GM18508 (cell line): ENCODE data around the gene PGAM2.

Experiments
- ATAC-seq: cut with Tn5 transposase; IDR thresholded peaks from one replicate; pipeline ENCODE4 v1.9.1; 2021; ENCODE audit warnings: moderate number of reproducible peaks; ENCODE audit not compliant: insufficient read depth, unreplicated experiment

Gene PGAM2

GRCh38 chr7:44086627-44087026 lies 21.3 kb upstream of the PGAM2 start:
- ATAC-seq: no peak

DNA sequence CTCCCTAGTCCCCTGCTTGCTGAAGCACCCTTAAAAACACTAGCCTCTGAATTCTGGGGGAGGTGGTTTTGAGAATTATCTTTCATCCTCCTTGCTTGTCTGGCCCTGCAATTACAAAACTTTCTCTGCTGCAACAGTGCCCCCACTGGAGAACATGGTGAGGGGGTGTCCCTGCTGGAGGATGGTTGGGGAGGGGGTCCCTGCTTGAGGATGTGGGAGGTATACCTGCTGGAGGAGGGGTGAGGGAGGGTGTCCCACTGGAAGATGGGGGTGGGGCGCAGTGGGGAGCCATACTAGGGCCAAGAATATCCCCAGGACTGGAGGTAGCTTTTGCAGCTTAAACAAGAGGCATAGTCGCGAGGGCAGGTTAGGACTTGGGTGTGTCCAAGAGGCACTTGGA lies 20.2 kb upstream of the PGAM2 start:
- no peak for ATAC-seq

DNA sequence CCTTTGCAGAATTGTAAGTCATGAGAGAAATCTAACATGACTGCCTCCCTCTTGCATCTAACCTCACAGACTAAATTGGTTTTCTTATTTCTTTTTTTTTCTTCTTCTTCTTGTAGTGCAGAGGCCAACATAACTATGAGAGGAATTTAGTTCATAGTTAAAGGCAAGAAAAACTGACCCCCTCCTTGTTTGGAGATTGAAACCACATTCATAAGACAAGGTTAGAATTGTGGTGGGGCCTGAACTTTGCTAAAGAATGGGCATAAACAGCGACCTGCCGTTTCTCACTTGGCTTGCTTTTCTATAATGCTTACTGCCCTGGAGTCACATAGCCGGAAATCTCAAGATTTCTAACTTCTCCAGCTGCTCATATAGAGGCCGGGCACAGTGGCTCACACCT lies 19.3 kb upstream of the PGAM2 start:
- no peak for ATAC-seq

DNA sequence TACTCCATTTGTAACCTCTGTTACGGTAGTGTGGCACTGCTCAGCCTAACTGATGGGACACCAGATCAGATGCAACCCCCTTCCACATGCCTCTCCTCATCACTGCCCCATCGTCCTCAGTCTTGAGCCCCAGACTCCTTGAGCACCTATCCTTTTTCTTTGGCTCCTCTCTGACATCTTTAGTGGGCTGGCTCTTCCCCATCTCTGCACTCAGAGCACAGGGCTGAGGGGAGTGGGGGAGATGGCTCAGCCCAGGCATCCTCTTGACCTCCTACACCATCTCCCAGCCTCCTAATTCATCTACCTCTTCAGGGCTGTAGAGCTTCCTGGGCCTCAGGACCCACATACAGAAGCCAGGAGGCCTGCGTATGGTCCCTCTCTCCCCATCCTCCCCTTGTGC lies 18.4 kb upstream of the PGAM2 start:
- ATAC-seq: no peak

GRCh38 chr7:44082541-44083207 lies 17.3 kb upstream of the PGAM2 start:
- peak; percentile 73 for ATAC-seq

GRCh38 chr7:44081266-44081748 lies 15.9 kb upstream of the PGAM2 start:
- ATAC-seq: no peak

DNA sequence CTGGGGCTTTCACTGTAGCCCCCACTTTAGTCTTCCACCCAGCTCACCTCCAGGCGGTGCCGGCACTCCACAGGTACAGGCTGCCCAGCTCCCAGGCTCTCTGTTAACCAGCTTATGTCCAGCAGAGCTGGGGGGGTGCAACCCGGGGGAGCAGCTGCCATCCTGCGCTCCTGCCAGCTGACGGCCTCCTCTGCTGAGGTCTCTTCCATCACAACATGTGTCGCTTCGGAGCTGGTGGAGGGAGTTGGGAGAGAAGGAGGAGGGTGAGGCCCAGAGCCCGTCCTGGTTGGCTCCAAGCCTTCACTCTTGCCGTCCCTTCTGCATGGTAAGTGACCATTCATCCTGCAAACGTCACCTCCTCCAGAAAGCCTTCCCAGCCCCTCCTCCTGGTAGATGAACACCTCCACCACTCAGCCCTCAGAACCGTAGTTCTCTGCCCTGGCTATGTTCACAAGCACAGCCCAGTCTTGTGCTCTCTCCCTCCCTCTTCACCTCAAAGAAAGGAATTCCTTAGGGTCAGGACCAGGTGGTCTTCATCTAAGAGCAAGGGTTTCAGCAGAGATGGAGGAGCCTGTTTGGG lies 15.4 kb upstream of the PGAM2 start:
- no peak for ATAC-seq

GRCh38 chr7:44080118-44080517 lies 14.8 kb upstream of the PGAM2 start:
- ATAC-seq: no peak

DNA sequence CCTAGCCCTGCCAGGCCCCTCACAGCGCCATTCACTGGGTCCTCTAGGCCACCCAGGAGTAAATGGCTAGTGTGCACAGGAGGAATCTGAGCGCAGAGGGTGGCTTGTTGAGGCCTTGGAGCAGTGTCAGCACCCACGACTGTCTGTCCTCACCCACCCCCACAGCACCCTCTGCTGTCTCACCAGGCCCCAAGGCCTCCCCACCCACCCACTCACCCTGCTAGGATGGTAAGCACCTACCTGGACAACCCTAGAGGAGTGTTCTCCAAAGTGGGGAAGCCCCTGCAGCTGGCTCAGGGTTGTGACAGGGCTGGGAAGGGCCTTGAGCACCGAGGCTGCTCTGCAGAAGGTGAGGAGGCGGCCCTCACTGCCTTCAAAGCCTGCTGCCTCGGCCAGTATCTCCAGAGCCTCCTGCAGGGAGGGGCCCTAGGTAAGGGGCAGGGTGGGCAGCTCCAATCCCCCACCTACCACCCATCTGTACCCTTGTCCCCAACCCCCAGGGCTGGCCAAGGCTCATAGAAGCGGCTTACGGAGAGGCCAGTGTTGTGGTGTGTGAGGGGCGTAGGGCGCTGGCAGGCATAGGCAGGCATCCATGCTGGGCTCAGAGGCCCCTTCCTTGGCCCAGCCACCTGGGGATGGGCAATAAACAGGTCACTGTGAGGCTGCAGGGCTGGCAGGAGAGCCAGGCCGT lies 14.1 kb upstream of the PGAM2 start:
- ATAC-seq: no peak

DNA sequence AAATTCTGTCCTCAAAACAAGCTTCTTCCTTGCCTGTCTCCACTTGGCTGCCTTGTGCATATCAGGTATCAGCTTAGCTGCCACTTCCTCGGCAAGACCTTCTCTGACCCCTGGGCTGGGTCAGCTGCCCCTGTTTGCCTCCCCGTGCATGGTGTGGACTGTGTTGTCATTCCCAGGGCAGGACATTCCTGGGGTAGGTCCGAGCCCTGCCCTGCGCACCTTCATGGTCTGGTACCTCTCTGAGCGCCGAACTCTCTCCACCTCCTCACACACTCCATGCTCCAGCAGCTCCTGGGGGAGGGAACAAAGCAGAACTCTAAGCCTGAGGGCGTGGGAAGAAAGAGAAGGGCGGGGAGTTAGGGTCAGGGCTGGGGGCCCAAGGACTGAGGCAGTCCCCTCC lies 13.2 kb upstream of the PGAM2 start:
- ATAC-seq: no peak

- ATAC-seq: no peak
Observed at GRCh38 chr7:44077681-44078091, 12.3 kb upstream of the PGAM2 start.

DNA sequence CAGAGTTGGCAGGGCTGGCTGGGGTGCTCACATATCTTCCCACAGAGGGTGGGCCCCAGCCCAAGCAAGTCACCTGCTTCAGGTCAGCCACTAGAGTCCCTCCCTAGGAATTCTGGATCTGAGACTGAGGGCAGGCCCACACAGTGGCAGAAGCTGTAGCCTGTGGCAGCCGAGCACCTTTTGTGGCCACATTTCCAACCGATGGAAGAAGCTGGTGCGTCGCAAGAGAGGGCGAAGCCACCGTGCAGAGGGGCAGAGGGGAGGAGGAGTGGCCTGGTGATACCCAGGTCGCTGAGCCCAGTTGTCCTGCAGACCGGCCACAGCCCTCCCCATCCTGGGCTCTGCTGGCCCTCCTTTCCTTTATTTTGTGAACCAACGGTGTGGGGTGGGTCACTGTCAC lies 11.7 kb upstream of the PGAM2 start:
- no peak for ATAC-seq

DNA sequence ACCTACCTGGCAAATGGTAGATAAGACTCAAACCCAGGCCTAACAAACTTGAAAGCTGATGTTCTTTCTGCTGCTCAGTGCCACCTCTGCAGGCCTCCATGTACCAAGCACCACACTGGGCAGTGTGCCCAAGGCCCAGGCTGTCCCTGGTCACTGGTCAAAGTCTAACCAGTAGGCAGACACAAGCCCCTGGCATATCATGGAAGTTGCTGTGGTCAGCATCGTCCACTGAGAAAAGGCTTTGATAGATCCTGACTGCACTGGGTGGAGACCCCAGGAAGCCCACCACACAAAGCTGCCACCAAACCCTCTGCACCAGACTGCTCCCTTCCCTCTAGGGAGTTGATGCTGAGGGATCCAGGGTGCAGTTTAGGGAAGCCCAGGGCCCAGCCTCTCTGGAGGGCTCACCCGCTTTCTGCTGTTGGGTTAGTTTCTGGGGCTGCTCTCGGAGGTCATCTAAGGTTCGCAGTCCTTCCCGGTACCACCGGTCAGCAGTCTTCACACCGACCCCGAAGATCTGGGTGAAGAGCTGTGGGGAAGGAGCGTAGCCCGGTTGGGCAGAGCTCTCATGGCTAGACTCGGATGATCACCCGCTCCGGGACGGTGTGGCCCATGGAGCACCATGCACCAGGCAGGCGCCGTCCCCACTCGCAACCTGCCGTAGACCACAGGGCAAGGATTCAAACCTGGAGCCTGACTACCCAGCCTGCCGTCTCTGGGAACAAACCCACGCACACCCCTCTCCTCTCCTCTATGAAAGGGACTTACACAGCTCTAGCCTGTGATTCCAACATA lies 10.9 kb upstream of the PGAM2 start:
- ATAC-seq: no peak

DNA sequence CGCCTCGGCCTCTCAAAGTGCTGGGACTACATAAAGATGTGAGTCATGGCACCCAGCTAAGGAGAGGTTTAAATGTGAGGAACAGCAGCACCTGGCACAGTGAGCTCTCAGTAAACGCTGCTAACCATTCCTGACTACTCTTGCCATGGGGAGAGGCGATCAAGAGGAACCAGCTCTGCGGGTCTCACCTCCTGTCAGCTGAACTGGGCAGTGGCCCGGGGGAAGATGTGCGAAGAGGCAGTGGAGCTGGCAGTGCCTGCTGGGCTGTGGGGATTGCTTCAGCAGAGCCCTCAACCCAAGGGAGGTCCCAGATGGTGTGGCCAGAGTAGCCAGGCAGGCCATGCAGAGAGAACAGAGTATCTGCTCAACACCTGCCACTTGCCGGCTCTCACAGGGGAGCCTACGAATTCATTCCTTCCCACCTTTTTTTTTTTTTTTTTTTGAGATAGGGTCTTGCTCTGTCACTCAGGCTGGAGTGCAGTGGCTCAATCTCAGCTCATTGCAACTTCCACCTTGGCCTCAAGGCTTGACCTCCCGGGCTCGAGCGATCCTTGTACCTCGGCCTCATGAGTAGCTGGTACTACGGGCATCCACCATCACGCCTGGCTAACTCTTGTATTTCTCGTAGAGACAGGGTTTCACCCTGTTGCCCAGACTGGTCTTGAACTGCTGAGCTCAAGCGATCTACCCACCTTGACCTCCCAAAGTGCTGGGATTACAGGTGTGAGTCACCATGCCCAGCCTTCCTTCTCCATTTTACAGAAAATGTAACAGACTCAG lies 10.1 kb upstream of the PGAM2 start:
- no peak for ATAC-seq

DNA sequence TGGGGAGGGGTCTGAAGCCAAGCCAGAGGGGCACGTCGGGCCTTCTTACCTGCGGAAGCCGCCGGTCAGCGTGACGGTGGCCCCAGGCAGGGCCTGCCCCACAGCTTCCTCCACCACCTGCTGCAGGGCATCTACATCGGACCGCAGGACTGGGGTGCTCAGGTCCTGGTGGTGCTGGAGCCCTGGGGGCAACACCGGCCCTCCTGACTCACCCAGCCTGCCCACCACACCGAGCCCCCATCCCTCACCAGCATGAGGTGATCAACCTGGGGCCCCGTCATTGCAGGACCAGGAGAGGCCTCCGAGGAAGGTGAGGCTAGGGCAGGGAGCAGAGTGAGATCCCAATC lies 9.0 kb upstream of the PGAM2 start:
- no peak for ATAC-seq

GRCh38 chr7:44073664-44074348 lies 8.4 kb upstream of the PGAM2 start:
- ATAC-seq: no peak

DNA sequence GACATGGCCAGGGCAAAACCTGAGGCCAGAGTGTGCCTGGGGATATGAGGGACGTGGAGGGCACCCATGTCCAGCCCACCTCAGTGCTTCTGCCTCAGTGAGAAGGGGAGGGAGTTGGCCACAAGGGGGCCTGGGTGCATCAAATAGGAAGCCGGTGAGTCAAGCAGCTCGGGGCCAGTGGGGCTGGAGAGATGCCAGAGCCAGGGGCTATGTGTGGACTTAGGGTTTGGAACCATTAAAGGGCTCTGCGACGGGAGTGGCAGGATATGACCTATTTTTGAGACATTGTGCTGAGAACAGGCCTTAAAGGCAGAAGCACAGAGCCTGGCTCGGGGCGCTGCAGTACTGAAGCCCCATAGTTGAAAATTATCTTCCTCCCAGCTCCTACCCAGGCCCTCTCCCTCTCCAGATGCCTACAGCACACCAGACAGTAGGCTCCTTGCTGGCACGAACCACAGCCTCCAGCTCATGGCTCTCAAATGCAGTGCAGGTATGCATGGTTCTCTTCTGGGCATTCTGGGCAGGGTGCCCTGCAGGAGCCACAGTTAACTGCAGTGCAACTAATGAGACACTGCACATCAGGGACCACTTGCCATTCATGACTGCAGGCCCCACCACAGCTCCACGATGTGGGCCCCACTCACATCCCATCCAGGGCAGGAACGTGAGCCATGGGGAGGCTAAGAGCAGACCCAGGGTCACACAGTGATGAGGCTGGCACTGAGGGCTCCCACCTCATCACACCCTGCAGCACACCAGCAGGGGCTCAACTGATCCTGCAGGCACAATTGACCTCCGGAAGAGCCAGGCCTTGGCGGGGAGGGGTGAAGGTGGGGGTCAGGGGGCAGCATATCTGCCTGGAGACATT lies 7.2 kb upstream of the PGAM2 start:
- no peak for ATAC-seq

GRCh38 chr7:44071726-44072363 lies 6.5 kb upstream of the PGAM2 start:
- no peak for ATAC-seq
